ENCODE data around the gene CTDP1. TPM values are rescaled to one million over a fixed set of nuclear protein-coding genes. Genes with fewer than 3 reads are reported as not detected.

CTDP1 gene
- total RNA-seq, 1 experiment from 2014 or later = 33.7 TPM

- Histone ChIP-seq H4K8ac (replicated peaks; ENCODE audit: insufficient read length, low read depth, low read length) (no peak overlapping the region), H2BK12ac (ENCODE audit: insufficient read length, low read depth, low read length) (no peak overlapping the region), H3K9me3 (ENCODE audit: control insufficient read depth, low read depth, low read length) (no peaks in the 10 kb centered on the region), H2AK5ac (ENCODE audit: insufficient read length, low read length) (no peak overlapping the region), H3K79me2 (ENCODE audit: insufficient read depth, low read length) (no peaks in the 10 kb centered on the region), H3K18ac (ENCODE audit: insufficient read length, low read depth, low read length) (no peak overlapping the region), H3K27me3 (ENCODE audit: insufficient read depth, low read length) (no peaks in the 10 kb centered on the region), H3K23me2 (ENCODE audit: insufficient read length, low read depth, low read length, poor library complexity, severe bottlenecking) (no peaks in the 10 kb centered on the region), H3K9ac (ENCODE audit: extremely low read depth, insufficient read length, low read length) (no peak overlapping the region), H3K23ac (ENCODE audit: insufficient read length, low read depth, low read length) (no peak overlapping the region), H2BK120ac (ENCODE audit: low read depth, low read length, poor library complexity, severe bottlenecking) (no peak overlapping the region), H4K5ac (ENCODE audit: insufficient read length, low read depth, low read length) (no peak overlapping the region), H2AFZ (ENCODE audit: low read length) (no peak overlapping the region), H3K14ac (ENCODE audit: insufficient read depth, low read length) (no peak overlapping the region), H3T11ph (ENCODE audit: low read length) (no peak overlapping the region), H4K91ac (ENCODE audit: insufficient read length, low read depth, low read length) (no peak overlapping the region), H3K56ac (ENCODE audit: insufficient read length, low read depth, low read length) (no peak overlapping the region), H3K4me1 (ENCODE audit: insufficient read depth, low read length) (no peaks in the 10 kb centered on the region), H3K4me2 (ENCODE audit: insufficient read depth, insufficient read length, low read length) (no peak overlapping the region), H3K27ac (ENCODE audit: insufficient read length, low read depth, low read length) (no peak overlapping the region), H3K4ac (ENCODE audit: low read depth, low read length) (no peak overlapping the region), H3K79me1 (ENCODE audit: insufficient read depth, low read depth, low read length, poor library complexity, severe bottlenecking) (no peaks in the 10 kb centered on the region), H2BK20ac (ENCODE audit: low read depth, low read length, poor library complexity, severe bottlenecking) (no peak overlapping the region), H2BK5ac (ENCODE audit: insufficient read length, low read length) (no peak overlapping the region), H2BK15ac (ENCODE audit: low read depth, low read length) (no peak overlapping the region), H4K20me1 (ENCODE audit: control insufficient read depth, insufficient read depth, insufficient read length) (no peaks in the 10 kb centered on the region)
- Mint-ChIP-seq H3K27ac (no peak overlapping the region), H3K36me3 (ENCODE audit: insufficient read depth in 1 of 3, low read depth in 3 of 3) (peaks cover 16 to 69% (median 63%) of the 10 kb centered on the region in 3 experiments), H3K4me3 (no peak overlapping the region), H3K9me3 (no peaks in the 10 kb centered on the region), H3K27me3 (ENCODE audit: low read depth) (no peaks in the 10 kb centered on the region; the same call in 1 of the 2 replicates), H3K4me1 (no peaks in the 10 kb centered on the region)
- DNase-seq = no peak
- whole genome bisulfite sequencing (ENCODE audit: extremely low coverage, insufficient read length, low lambda C conversion rate) = no CpG with 5 or more reads among the region's 20 CpGs
- no peak for TF ChIP-seq CTCF (conservative IDR thresholded peaks at IDR 0.05)
Measured at GRCh38 chr18:79738041-79738461, 58.4 kb downstream of the CTDP1 start.

All from H9 (cell line).